HG02678 (cell line): Measurements from ENCODE around the gene SLC22A25.
"Not testable (repeated sequence)": the region's sequence is repeated elsewhere in the genome, so short reads cannot be mapped to it uniquely, and the experiment has no call there.

ENCODE experiments used
- ATAC-seq: cut with Tn5 transposase; IDR thresholded peaks from one replicate; pipeline ENCODE4 v1.9.1; 2021; ENCODE audit warnings: mild to moderate bottlenecking, moderate library complexity; ENCODE audit not compliant: unreplicated experiment

SLC22A25 gene

DNA sequence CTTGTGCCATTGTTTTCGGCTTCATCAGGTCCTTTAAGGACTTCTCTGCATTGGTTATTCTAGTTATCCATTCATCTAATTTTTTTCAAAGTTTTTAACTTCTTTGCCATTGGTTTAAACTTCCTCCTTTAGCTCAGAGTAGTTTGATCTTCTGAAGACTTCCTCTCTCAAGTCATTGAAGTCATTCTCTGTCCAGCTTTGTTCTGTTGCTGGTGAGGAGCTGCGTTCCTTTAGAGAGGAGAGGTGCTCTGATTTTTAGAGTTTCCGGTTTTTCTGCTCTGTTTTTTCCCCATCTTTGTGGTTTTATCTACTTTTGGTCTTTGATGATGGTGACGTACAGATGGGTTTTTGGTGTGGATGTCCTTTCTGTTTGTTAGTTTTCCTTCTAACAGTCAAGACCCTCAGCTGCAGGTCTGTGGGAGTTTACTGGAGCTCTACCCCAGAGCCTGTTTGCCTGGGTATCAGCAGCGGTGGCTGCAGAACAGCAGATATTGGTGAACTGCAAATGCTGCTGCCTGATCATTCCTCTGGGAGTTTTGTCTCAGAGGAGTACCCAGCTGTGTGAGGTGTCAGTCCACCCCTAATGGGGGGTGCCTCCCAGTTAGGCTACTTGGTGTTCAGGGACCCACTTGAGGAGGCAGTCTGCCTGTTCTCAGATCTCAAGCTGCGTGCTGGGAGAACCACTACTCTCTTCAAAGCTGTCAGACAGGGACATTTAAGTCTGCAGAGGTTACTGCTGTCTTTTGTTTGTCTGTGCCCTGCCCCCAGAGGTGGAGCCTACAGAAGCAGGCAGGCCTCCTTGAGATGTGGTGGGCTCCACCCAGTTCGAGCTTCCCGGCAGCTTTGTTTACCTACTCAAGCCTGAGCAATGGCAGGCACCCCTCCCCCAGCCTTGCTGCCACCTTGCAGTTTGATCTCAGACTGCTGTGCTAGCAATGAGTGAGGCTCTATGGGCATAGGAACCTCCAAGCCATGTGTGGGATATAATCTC is 7.6 kb downstream of the SLC22A25 start:
- ATAC-seq = not testable (repeated sequence)

DNA sequence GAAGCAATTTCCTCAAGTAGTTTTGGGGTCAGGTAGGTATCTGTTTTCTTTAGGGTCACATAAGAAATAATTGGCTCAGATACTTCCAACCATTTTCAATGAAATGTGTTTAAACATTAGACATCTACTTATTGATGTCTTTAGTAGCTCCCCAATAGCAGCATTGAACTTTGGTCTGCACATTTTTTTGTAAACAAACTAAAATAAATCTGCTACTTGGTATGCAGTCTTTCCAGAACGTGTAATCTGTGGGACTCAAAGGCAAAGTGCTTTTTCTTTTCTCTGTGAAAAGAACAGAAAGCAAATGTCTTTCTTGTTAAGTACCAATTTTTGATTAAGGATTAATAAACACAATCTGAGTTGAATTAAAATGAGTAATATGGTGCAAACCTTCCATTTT is 13.6 kb downstream of the SLC22A25 start:
- ATAC-seq = no peak

DNA sequence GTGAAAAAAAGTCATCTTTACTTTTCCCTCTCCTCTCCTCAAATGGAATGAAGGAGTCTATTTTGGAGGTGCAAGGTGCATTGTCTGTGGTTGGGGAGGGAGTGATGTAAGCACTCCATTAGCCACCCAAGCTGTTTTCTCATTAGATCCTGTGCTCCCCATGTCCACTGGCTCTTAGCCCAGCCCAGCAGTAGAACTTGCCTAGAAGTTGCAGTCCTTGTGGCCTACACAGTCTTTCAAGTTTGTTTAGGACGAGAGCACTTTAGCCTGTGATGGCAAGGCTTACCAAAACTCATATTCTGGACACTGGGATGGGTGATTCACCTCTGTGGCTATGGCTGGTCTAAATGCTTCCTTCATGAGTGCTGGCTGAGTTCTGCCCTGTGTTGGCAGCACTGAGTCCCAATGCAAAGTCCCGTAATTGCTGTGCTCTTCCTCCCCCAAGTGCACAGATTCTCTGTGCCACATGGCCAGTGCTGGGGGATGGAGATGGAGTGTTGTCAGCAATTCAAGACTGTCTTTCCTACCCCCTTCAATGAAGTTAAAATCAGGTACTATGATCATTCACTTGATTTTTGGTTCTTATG is 15.8 kb downstream of the SLC22A25 start:
- ATAC-seq = no peak

GRCh38 chr11:63226488-63227114 is 16.8 kb downstream of the SLC22A25 start:
- ATAC-seq = no peak

GRCh38 chr11:63214093-63214492 is 29.3 kb downstream of the SLC22A25 start:
- no peak for ATAC-seq

DNA sequence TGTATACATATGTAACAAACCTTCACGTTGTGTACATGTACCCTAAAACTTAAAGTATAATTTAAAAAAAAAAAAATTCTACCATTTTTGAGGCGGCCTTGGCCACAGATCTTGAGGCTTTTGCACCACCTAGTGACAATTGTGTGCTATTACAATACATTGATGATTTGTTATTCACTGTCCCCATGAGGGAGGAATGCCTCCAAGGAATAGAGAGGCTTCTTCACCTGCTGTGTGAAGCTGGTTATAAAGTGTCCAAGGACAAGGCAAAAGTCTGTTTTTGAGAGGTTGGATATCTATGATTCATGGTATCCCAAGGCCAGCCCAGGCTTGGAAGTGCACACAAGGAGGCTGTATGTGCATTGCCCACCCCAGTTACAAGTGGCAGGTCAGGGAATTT is 30.7 kb downstream of the SLC22A25 start:
- ATAC-seq = no peak

DNA sequence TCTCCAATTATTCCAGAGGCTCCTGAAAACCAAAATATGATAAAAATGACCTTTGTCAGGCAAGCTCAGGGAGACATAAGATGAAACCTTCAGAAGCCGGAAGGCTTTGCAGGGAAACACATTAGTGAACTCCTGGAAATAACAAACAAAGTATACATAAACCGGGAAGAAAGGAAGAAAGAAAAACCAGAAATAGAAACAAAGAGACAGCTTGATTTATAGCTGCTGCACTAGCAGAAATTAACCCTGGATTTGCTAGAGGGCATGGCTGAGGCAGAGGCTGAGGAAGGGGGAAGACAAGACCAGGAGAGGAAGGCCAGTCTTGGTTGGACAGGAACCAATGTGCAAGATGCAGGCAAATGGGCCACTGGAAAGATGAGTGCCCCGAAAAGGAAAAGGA is 33.3 kb downstream of the SLC22A25 start:
- no peak for ATAC-seq
